ENCODE measurements around the gene HNMT.
"Not testable (repeated sequence)": the region's sequence is repeated elsewhere in the genome, so short reads cannot be mapped to it uniquely, and the experiment has no call there.

HNMT gene

GRCh38 chr2:138037090-138037489, 72.8 kb downstream of the HNMT start:
- no peak for DNase-seq (ENCODE audit: low read depth in 1 of 2, low spot score in 1 of 2)

GRCh38 chr2:138040616-138041015, 76.3 kb downstream of the HNMT start:
- no peak for DNase-seq (ENCODE audit: low read depth in 1 of 2, low spot score in 1 of 2)

GRCh38 chr2:138042311-138042710, 78.0 kb downstream of the HNMT start:
- DNase-seq (ENCODE audit: low read depth in 1 of 2, low spot score in 1 of 2), result no peak

- DNase-seq (ENCODE audit: low read depth in 1 of 2, low spot score in 1 of 2), result not testable (repeated sequence)
These were observed 79.3 kb downstream of the HNMT start for GRCh38 chr2:138043588-138043987.

- no peak for DNase-seq (ENCODE audit: low read depth in 1 of 2, low spot score in 1 of 2)
These were observed 94.2 kb downstream of the HNMT start for GRCh38 chr2:138058427-138058826.

GRCh38 chr2:138059487-138060300, 95.4 kb downstream of the HNMT start:
- DNase-seq (ENCODE audit: low read depth in 1 of 2, low spot score in 1 of 2), result no peak

GRCh38 chr2:138060301-138060635, 96.0 kb downstream of the HNMT start:
- no peak for DNase-seq (ENCODE audit: low read depth in 1 of 2, low spot score in 1 of 2)

GRCh38 chr2:138061961-138062360, 97.7 kb downstream of the HNMT start:
- DNase-seq (ENCODE audit: low read depth in 1 of 2, low spot score in 1 of 2), result no peak

- no peak for DNase-seq (ENCODE audit: low read depth in 1 of 2, low spot score in 1 of 2)
These were observed 98.9 kb downstream of the HNMT start for GRCh38 chr2:138063181-138063580.

Data from stimulated activated CD4-positive, alpha-beta T cell treated with anti-CD3 and anti-CD28 coated beads, Interleukin-15, amount 100 ng/mL, for 1 hour (primary cell).